ENCODE measurements around the gene SH3BP4. TPM values are rescaled to one million over a fixed set of nuclear protein-coding genes. Genes with fewer than 3 reads are reported as not detected.

Gene SH3BP4
- total and polyA plus RNA-seq, 2 donors (not counting 1 experiment from before 2014, with no cell fraction given): 1.00 to 1.3 TPM

DNA sequence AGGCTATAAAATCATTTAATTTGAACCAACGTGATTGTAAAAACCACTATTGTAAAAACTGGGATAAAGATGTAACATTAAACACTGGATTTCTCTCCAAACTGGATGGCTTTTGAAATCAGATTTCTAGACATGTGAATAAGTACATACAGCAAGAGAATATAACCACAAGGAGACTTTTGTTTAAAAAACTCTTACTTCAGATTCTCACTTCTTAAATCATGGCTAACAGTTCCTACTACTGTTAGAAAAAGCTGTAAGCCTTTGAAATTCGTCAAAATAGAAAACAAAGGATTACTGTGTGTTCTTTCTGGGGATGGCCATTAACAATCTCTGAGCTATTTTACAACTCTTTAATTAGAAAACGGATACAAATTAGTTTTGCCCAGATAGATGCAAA is 39.4 kb upstream of the SH3BP4 start:
- TF ChIP-seq, protein P1, sequence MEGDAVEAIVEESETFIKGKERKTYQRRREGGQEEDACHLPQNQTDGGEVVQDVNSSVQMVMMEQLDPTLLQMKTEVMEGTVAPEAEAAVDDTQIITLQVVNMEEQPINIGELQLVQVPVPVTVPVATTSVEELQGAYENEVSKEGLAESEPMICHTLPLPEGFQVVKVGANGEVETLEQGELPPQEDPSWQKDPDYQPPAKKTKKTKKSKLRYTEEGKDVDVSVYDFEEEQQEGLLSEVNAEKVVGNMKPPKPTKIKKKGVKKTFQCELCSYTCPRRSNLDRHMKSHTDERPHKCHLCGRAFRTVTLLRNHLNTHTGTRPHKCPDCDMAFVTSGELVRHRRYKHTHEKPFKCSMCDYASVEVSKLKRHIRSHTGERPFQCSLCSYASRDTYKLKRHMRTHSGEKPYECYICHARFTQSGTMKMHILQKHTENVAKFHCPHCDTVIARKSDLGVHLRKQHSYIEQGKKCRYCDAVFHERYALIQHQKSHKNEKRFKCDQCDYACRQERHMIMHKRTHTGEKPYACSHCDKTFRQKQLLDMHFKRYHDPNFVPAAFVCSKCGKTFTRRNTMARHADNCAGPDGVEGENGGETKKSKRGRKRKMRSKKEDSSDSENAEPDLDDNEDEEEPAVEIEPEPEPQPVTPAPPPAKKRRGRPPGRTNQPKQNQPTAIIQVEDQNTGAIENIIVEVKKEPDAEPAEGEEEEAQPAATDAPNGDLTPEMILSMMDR (IDR thresholded peaks at IDR 0.05): no peak
- no peak for TF ChIP-seq EZH2 (IDR thresholded peaks at IDR 0.05; ENCODE audit: borderline replicate concordance, insufficient read depth, low read depth, low read length, poor library complexity, severe bottlenecking)

DNA sequence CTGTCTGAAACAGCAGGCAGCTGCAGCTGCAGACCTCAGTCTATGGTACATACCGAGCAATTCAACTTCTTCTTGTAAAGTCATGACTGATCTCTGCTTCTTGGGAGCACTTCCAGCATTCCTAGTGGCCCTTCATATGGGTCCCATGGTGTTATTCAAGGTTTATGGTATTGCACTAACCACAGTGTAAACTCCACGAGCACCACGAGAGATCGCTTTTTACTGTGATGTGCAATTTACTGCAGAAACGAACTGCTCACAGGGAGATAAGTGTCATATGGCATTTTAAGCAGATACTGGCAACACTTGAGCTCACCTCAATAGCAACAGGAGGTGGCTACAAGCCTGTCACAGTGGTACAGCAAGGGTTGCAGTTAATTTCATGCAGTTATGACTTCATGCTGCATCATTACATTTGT is 38.6 kb upstream of the SH3BP4 start:
- Histone ChIP-seq H3K9me3 (ENCODE audit: control extremely low read depth in 1 of 3, control insufficient read depth in 2 of 3, insufficient read depth in 1 of 3, low read length in 2 of 3) (peaks cover 0 to 3% (median 0%) of the 10 kb centered on the region in 3 donors), H3K9ac (ENCODE audit: low read length) (no peak overlapping the region), H3K27ac (ENCODE audit: low read length in 2 of 2) (no peak overlapping the region), H2AFZ (ENCODE audit: insufficient read depth, low read depth, low read length, poor library complexity, severe bottlenecking) (no peak overlapping the region), H3K4me3 (ENCODE audit: control extremely low read depth in 1 of 5, extremely low read depth in 1 of 5, insufficient read depth in 1 of 5, low read depth in 2 of 5, low read length in 4 of 5) (no peak overlapping the region), H4K20me1 (ENCODE audit: control insufficient read depth, insufficient read depth, low read length, poor library complexity, severe bottlenecking) (no peaks in the 10 kb centered on the region), H3K27me3 (replicated peaks in 1 of 4; ENCODE audit: control extremely low read depth in 1 of 4, control insufficient read depth in 3 of 4, insufficient read depth in 4 of 4, low read length in 3 of 4) (peaks cover 0 to 4% (median 0%) of the 10 kb centered on the region in 4 experiments), H3K79me2 (ENCODE audit: control insufficient read depth, insufficient read depth, low read length) (no peaks in the 10 kb centered on the region), H3K36me3 (replicated peaks in 1 of 2; ENCODE audit: control extremely low read depth in 1 of 2, control insufficient read depth in 1 of 2, extremely low read depth in 1 of 2, insufficient read depth in 2 of 2, low read length in 1 of 2) (no peaks in the 10 kb centered on the region), H3K4me2 (replicated peaks; ENCODE audit: low read depth, low read length, poor library complexity, severe bottlenecking) (no peak overlapping the region), H3K4me1 (ENCODE audit: control insufficient read depth in 2 of 2, insufficient read depth in 2 of 2, low read length in 2 of 2) (no peaks in the 10 kb centered on the region)
- Mint-ChIP-seq H3K4me1 (no peaks in the 10 kb centered on the region), H3K27me3 (peaks cover 6% of the 10 kb centered on the region), H3K4me3 (no peak overlapping the region), H3K27ac (no peak overlapping the region), H3K9me3 (ENCODE audit: insufficient read depth) (no peaks in the 10 kb centered on the region)
- ChIA-PET CTCF (no interaction called here), POLR2A (no interaction called here)
- intact Hi-C loops (cut with micrococcal nuclease): no loop called here
- ATAC-seq (ENCODE audit: low read depth): no peak
- WGBS (ENCODE audit: insufficient coverage): 89% methylated on average over 5 of the region's 5 CpGs
- TF ChIP-seq, protein P1 (IDR thresholded peaks at IDR 0.05): no peak
- no peak for TF ChIP-seq EZH2 (IDR thresholded peaks at IDR 0.05; ENCODE audit: borderline replicate concordance, insufficient read depth, low read depth, low read length, poor library complexity, severe bottlenecking)
- DNase-seq: no peak

More for the DNA sequence above, 39.4 kb upstream of the SH3BP4 start:
- ChIA-PET CTCF (no interaction called here), POLR2A (no interaction called here)
- Histone ChIP-seq H3K27ac (ENCODE audit: low read length in 2 of 2) (no peak overlapping the region), H3K9ac (ENCODE audit: low read length) (no peak overlapping the region), H3K79me2 (ENCODE audit: control insufficient read depth, insufficient read depth, low read length) (no peaks in the 10 kb centered on the region), H3K36me3 (replicated peaks in 1 of 2; ENCODE audit: control extremely low read depth in 1 of 2, control insufficient read depth in 1 of 2, extremely low read depth in 1 of 2, insufficient read depth in 2 of 2, low read length in 1 of 2) (no peaks in the 10 kb centered on the region), H3K4me2 (replicated peaks; ENCODE audit: low read depth, low read length, poor library complexity, severe bottlenecking) (no peak overlapping the region), H3K4me1 (ENCODE audit: control insufficient read depth in 2 of 2, insufficient read depth in 2 of 2, low read length in 2 of 2) (no peaks in the 10 kb centered on the region), H3K9me3 (ENCODE audit: control extremely low read depth in 1 of 3, control insufficient read depth in 2 of 3, insufficient read depth in 1 of 3, low read length in 2 of 3) (peaks cover 0 to 3% (median 0%) of the 10 kb centered on the region in 3 donors), H3K27me3 (replicated peaks in 1 of 4; ENCODE audit: control extremely low read depth in 1 of 4, control insufficient read depth in 3 of 4, insufficient read depth in 4 of 4, low read length in 3 of 4) (peaks cover 0 to 4% (median 0%) of the 10 kb centered on the region in 4 experiments), H4K20me1 (ENCODE audit: control insufficient read depth, insufficient read depth, low read length, poor library complexity, severe bottlenecking) (no peaks in the 10 kb centered on the region), H3K4me3 (ENCODE audit: control extremely low read depth in 1 of 5, extremely low read depth in 1 of 5, insufficient read depth in 1 of 5, low read depth in 2 of 5, low read length in 4 of 5) (no peak overlapping the region), H2AFZ (ENCODE audit: insufficient read depth, low read depth, low read length, poor library complexity, severe bottlenecking) (no peak overlapping the region)
- intact Hi-C loops (cut with micrococcal nuclease): no loop called here
- Mint-ChIP-seq H3K4me3 (no peak overlapping the region), H3K9me3 (ENCODE audit: insufficient read depth) (no peaks in the 10 kb centered on the region), H3K4me1 (no peaks in the 10 kb centered on the region), H3K27ac (no peak overlapping the region), H3K27me3 (peaks cover 6% of the 10 kb centered on the region)
- DNase-seq (no peak), ATAC-seq (ENCODE audit: low read depth) (no peak)
- WGBS (ENCODE audit: insufficient coverage): no CpG with 5 or more reads among the region's 3 CpGs
